Measurements from ENCODE around the gene KCNQ1OT1. TPM values are rescaled to one million over a fixed set of nuclear protein-coding genes. Genes with fewer than 3 reads are reported as not detected.

The KCNQ1OT1 gene
- total and polyA plus RNA-seq, 12 donors = 0.01 to 0.73 (median 0.43) TPM

- no peak overlapping the region for H3K4me3 ChIP-seq
- peaks cover 0 to 12% (median 0%) of the 10 kb centered on the region in 9 donors for H3K36me3 ChIP-seq
- no peaks in the 10 kb centered on the region for H3K27me3 ChIP-seq
- DNase-seq = no peak
- no peaks in the 10 kb centered on the region for H3K9me3 ChIP-seq
- 94 to 97% methylated on average over 5 of the region's 5 CpGs for WGBS, 2 donors
- ATAC-seq = no peak
- no peak overlapping the region for H3K27ac ChIP-seq
- intact Hi-C loops (cut with DNase I) = no loop called here
- TF ChIP-seq, protein P1, sequence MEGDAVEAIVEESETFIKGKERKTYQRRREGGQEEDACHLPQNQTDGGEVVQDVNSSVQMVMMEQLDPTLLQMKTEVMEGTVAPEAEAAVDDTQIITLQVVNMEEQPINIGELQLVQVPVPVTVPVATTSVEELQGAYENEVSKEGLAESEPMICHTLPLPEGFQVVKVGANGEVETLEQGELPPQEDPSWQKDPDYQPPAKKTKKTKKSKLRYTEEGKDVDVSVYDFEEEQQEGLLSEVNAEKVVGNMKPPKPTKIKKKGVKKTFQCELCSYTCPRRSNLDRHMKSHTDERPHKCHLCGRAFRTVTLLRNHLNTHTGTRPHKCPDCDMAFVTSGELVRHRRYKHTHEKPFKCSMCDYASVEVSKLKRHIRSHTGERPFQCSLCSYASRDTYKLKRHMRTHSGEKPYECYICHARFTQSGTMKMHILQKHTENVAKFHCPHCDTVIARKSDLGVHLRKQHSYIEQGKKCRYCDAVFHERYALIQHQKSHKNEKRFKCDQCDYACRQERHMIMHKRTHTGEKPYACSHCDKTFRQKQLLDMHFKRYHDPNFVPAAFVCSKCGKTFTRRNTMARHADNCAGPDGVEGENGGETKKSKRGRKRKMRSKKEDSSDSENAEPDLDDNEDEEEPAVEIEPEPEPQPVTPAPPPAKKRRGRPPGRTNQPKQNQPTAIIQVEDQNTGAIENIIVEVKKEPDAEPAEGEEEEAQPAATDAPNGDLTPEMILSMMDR (IDR thresholded peaks at IDR 0.05) = no peak
- peaks cover 0 to 22% (median 6%) of the 10 kb centered on the region in 9 donors for H3K4me1 ChIP-seq
Observed at GRCh38 chr11:2668876-2669275, 30.9 kb downstream of the KCNQ1OT1 start.

DNA sequence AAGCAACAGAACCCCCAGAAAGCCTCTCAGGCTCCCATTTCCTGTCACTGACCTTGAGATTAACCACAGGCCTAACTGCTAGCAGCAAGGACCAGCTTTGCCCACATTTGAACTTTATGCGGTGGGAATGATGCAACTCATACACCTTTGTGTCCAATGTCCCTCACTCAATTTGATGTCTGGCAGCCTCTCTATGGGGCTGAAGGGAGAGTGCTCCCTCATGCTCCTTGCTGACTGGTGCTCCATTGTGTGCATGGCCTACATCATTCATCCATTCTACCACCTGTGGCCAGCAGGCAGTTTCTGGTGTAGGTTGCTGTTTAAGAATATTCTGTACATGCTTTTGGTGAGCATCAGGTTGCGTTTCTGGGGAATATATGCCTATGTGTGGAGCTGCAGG, 31.9 kb downstream of the KCNQ1OT1 start:
- no peak for ATAC-seq
- intact Hi-C loops (cut with DNase I) = no loop called here

GRCh38 chr11:2666828-2667570, 32.8 kb downstream of the KCNQ1OT1 start:
- H3K36me3 ChIP-seq = peaks cover 0 to 30% (median 2%) of the 10 kb centered on the region in 9 donors
- intact Hi-C loops (cut with DNase I) = no loop called here
- no peaks in the 10 kb centered on the region for H3K27me3 ChIP-seq
- H3K4me3 ChIP-seq = no peak overlapping the region
- WGBS, 2 donors = 88% methylated on average over 15 of the region's 15 CpGs
- DNase-seq = peak in 1 of 2 donors; percentile 3
- H3K27ac ChIP-seq = peak overlapping the region in 3 of 10 donors; percentile 4 to 41 (median 39)
- ATAC-seq = peak in 2 of 8 donors; percentile 10 to 52
- H3K4me1 ChIP-seq = peaks cover 0 to 7% (median 0%) of the 10 kb centered on the region in 9 donors
- TF ChIP-seq, protein P1 (IDR thresholded peaks at IDR 0.05) = no peak
- peaks cover 0 to 10% (median 0%) of the 10 kb centered on the region in 11 donors for H3K9me3 ChIP-seq

More for the DNA sequence above, 31.9 kb downstream of the KCNQ1OT1 start:
- peaks cover 0 to under 1% (median 0%) of the 10 kb centered on the region in 11 donors for H3K9me3 ChIP-seq
- H3K27ac ChIP-seq = no peak overlapping the region
- TF ChIP-seq, protein P1 (IDR thresholded peaks at IDR 0.05) = no peak
- peaks cover 0 to 16% (median 2%) of the 10 kb centered on the region in 9 donors for H3K4me1 ChIP-seq
- peaks cover 0 to 21% (median 0%) of the 10 kb centered on the region in 9 donors for H3K36me3 ChIP-seq
- DNase-seq = peak in 1 of 2 donors; percentile 0
- WGBS, 2 donors = 96 to 100% methylated on average over 2 of the region's 2 CpGs
- no peak overlapping the region for H3K4me3 ChIP-seq
- no peaks in the 10 kb centered on the region for H3K27me3 ChIP-seq

GRCh38 chr11:2666401-2666741, 33.4 kb downstream of the KCNQ1OT1 start:
- ATAC-seq (peak in 5 of 8 donors; percentile 10 to 46 (median 29)), DNase-seq (no peak)
- intact Hi-C loops (cut with DNase I) = no loop called here
- 77 to 82% methylated on average over 6 of the region's 6 CpGs for WGBS, 2 donors
- Histone ChIP-seq H3K4me3 (no peak overlapping the region), H3K27ac (peak overlapping the region in 2 of 10 donors; percentile 4 to 41), H3K4me1 (peaks cover 0 to 4% (median 0%) of the 10 kb centered on the region in 9 donors), H3K36me3 (peaks cover 0 to 33% (median 3%) of the 10 kb centered on the region in 9 donors), H3K27me3 (no peaks in the 10 kb centered on the region), H3K9me3 (peaks cover 0 to 13% (median 0%) of the 10 kb centered on the region in 11 donors)
- TF ChIP-seq, protein P1 (IDR thresholded peaks at IDR 0.05) = no peak

Measured in heart right ventricle (tissue), 16 donors.